ENCODE results near the gene ECHDC3. TPM values are rescaled to one million over a fixed set of nuclear protein-coding genes. Genes with fewer than 3 reads are reported as not detected.
"Not testable (repeated sequence)": the region's sequence is repeated elsewhere in the genome, so short reads cannot be mapped to it uniquely, and the experiment has no call there.

ECHDC3 gene
- not detected for polyA plus RNA-seq (2012; ENCODE audit: insufficient read depth, insufficient read length)

GRCh38 chr10:11742009-11742778 is at the start of gene ECHDC3:
TSS of gene ECHDC3 (plus strand) at chr10:11742382. CDS start at chr10:11742577, 195 bp downstream.
- no peak for DNase-seq (ENCODE audit: low read depth, low spot score)
- H3K4me3 ChIP-seq (ENCODE audit: low read length), result no peak within 1 kb of the TSS

GRCh38 chr10:11693376-11693775 is 48.8 kb upstream of the ECHDC3 start:
- DNase-seq (ENCODE audit: low read depth, low spot score), result no peak
- H3K4me3 ChIP-seq (ENCODE audit: low read length), result no peak overlapping the region

- no peak for DNase-seq (ENCODE audit: low read depth, low spot score)
Measured at GRCh38 chr10:11695779-11696178, 46.4 kb upstream of the ECHDC3 start.

GRCh38 chr10:11697718-11698527 is 44.3 kb upstream of the ECHDC3 start:
- H3K4me3 ChIP-seq (ENCODE audit: low read length), result no peak overlapping the region
- no peak for DNase-seq (ENCODE audit: low read depth, low spot score)

More at GRCh38 chr10:11695779-11696178, 46.4 kb upstream of the ECHDC3 start:
- no peak overlapping the region for H3K4me3 ChIP-seq (ENCODE audit: low read length)

GRCh38 chr10:11698691-11699549 is 43.3 kb upstream of the ECHDC3 start:
- DNase-seq (ENCODE audit: low read depth, low spot score), result no peak
- no peak overlapping the region for H3K4me3 ChIP-seq (ENCODE audit: low read length)

GRCh38 chr10:11699550-11700097 is 42.6 kb upstream of the ECHDC3 start:
- no peak overlapping the region for H3K4me3 ChIP-seq (ENCODE audit: low read length)
- DNase-seq (ENCODE audit: low read depth, low spot score), result no peak

GRCh38 chr10:11700539-11700938 is 41.6 kb upstream of the ECHDC3 start:
- H3K4me3 ChIP-seq (ENCODE audit: low read length), result no peak overlapping the region
- no peak for DNase-seq (ENCODE audit: low read depth, low spot score)

- H3K4me3 ChIP-seq (ENCODE audit: low read length), result no peak overlapping the region
- no peak for DNase-seq (ENCODE audit: low read depth, low spot score)
Measured at GRCh38 chr10:11701451-11702095, 40.6 kb upstream of the ECHDC3 start.

- no peak overlapping the region for H3K4me3 ChIP-seq (ENCODE audit: low read length)
- no peak for DNase-seq (ENCODE audit: low read depth, low spot score)
Measured at GRCh38 chr10:11702264-11702663, 39.9 kb upstream of the ECHDC3 start.

- no peak overlapping the region for H3K4me3 ChIP-seq (ENCODE audit: low read length)
- DNase-seq (ENCODE audit: low read depth, low spot score), result no peak
Measured at GRCh38 chr10:11704092-11704491, 38.1 kb upstream of the ECHDC3 start.

GRCh38 chr10:11705722-11706121 is 36.5 kb upstream of the ECHDC3 start:
- H3K4me3 ChIP-seq (ENCODE audit: low read length), result no peak overlapping the region
- DNase-seq (ENCODE audit: low read depth, low spot score), result no peak

GRCh38 chr10:11706895-11707567 is 35.2 kb upstream of the ECHDC3 start:
- H3K4me3 ChIP-seq (ENCODE audit: low read length), result no peak overlapping the region
- no peak for DNase-seq (ENCODE audit: low read depth, low spot score)

- H3K4me3 ChIP-seq (ENCODE audit: low read length), result no peak overlapping the region
- no peak for DNase-seq (ENCODE audit: low read depth, low spot score)
Measured at GRCh38 chr10:11707624-11708350, 34.4 kb upstream of the ECHDC3 start.

- not testable (repeated sequence) for H3K4me3 ChIP-seq (ENCODE audit: low read length); DNase-seq (ENCODE audit: low read depth, low spot score)
Measured at GRCh38 chr10:11708801-11709200, 33.4 kb upstream of the ECHDC3 start.

GRCh38 chr10:11712744-11713143 is 29.4 kb upstream of the ECHDC3 start:
- H3K4me3 ChIP-seq (ENCODE audit: low read length), result no peak overlapping the region
- DNase-seq (ENCODE audit: low read depth, low spot score), result no peak

- DNase-seq (ENCODE audit: low read depth, low spot score), result no peak
- H3K4me3 ChIP-seq (ENCODE audit: low read length), result no peak overlapping the region
Measured at GRCh38 chr10:11713186-11713743, 28.9 kb upstream of the ECHDC3 start.

- DNase-seq (ENCODE audit: low read depth, low spot score), result no peak
- no peak overlapping the region for H3K4me3 ChIP-seq (ENCODE audit: low read length)
Measured at GRCh38 chr10:11713963-11714362, 28.2 kb upstream of the ECHDC3 start.
